Muscle of back (tissue), 11 donors: ENCODE data around the gene ITGB2. TPM values are rescaled to one million over a fixed set of nuclear protein-coding genes. Genes with fewer than 3 reads are reported as not detected.

Source experiments
- DNase-seq, 3 donors: peaks; one replicate each; pipeline versions ENCODE4 v3.0.0 to v3.0.0-alpha.2; 2013
- polyA plus RNA-seq, 10 donors: library from polyadenylated mRNA; unstranded; fragments of 120-200 nt; gene quantifications; one replicate each; pipeline ENCODE4 v1.2.1, GENCODE V29; 2013; ENCODE audit not compliant: insufficient read length in 10 of 10

The ITGB2 gene
- polyA plus RNA-seq, 10 donors: 6.9 to 27.7 (median 11.7) TPM

DNA sequence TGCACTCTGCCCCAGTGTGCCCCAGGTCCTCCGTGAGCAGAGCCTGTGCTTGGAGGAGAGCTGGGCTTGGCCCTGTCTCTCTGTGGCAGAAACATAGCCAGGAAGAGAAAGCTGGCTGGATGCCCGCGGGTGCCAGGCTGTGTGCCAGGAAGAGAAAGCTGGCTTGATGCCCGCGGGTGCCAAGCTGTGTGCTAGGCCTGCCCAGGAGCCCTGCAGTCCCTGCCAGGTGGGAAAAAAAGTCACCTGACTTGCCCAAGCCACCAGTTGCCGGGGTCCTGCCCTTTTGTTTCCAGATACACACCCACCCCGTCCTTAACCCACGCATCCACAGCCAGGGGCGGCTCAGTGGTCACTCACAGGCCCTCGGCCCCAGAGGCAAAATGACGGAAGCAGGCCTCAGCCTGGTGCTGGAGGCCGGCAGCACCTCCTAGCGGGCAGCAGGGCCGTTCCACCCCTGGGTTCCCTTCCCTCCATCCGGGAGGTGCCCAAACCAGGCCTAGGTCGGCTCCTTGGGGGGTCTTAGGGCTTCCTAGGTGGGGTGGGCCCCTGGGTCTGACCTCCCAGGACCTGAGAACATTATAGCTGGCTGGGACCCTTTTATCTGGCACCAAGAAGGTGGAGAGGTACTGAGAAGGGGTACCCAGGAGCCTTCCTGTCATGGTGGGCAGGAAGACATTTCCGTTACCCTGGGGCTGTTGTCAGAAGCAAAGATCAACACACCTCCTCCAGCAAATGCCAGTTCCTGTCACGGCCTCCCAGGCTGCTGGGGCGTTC is 9.1 kb downstream of the ITGB2 start:
- peak in 2 of 3 donors; percentile 40 to 66 for DNase-seq

DNA sequence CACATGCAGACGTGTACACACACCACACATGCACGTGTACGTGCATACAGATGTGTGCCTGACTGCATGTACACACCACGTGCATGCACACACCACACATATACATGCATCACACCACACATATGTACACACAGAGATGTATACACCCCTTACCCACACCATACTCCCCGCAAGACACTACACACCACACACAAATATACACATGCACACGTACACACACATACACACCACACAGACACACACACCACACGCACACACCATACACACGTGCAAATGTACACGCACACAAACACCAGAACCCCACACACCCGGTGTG is 9.7 kb downstream of the ITGB2 start:
- DNase-seq: no peak

DNA sequence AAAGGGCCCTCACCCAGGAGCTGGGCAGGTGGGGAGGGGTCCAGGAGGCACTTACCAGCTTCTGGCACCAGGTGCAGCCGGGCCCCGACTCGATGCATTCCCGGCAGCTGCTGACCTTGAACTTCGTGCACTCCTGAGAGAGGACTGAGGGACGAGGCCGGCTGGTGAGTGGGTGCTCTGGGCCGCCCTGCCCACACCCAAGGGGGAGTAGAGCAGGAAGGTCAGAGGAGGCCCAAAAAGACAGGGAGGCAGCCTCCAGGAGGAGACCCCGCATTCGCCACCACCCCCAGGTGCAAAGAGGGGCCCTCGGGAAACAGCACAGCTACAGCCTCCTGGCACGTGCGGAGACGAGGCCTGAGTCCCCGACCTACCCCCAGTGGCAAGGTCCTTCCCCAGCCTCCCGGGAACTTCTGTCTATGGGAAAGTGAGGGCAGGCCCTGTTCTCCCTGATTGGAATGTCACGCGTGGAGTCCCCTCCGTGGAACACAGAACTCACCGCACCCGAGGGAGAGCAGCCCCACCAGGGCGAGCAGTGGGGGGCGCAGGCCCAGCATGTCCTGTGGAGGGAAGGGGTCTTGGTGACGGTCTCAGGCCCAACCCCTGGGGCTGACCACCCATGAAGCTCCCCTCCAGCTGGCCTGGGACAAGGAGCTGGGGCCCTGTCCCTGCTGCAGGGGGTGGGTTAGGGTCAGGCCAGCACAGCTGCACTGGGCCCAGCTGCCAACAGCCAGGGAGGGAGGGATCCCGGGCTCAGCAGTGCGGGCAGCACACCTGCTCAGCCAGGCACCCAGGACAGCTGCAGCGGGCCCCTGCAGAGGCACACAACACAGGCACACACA is 10.3 kb downstream of the ITGB2 start:
- DNase-seq: peak in 2 of 3 donors; percentile 33 to 67

GRCh38 chr21:44909719-44910118 is 11.0 kb downstream of the ITGB2 start:
- no peak for DNase-seq

DNA sequence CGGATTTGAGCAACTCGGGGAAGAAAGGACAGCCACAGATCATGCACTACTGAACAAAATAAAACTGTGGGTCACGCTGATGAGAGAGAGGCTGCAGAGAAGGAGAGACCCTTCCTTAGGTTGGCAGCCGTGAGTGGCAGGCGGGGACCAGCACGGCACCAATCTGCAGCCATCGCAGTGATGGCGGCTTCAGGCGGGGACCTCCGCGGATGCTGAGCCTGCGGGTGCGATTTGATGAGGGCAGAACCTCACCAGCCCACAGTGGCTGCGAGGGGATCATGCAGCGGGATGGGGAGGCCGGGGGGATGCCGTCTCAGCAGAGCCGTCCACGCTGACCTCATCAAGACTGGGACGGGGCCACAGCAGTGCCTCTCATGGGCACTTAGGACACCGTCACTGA is 11.8 kb downstream of the ITGB2 start:
- DNase-seq: no peak

DNA sequence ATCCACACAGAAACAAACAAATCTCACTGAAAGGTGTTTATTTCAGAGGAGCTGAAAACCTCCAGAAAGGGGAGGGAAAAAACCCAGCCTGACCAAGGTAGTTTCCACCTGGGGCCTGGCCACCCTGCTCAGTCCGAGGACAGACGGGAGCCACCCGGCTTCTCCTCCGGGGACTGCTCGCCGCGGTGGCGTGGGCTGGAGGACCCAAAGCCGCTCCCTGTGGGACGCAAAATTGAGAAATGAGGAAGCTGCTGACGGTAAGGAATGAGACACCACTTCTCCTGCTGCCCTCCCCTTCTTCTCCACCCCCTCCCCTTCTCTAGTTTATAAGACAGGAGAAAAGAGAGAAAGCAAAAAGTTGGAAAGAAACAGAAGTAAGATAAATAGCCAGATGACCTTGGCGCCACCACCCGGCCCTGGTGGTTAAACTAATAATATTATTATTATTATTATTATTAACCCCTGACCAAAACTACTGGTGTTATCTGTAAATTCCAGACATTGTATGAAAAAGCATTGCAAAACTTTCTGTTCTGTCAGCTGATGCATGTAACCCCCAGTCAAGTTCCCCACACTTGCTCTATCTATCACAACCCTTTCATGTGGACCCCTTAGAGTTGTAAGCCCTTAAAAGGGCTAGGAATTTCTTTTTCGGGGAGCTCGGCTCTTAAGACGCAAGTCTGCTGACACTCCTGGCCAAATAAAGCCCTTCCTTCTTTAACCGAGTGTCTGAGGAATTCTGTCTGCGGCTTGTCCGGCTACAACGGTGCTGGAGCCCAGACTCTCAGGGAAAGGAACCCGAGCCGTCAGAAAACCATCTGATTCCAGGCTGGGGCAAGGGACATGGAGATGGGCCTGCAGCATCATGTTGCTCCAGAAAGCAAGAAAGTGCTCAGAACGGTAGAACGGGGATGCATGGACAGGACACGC is 12.5 kb downstream of the ITGB2 start:
- DNase-seq: no peak

GRCh38 chr21:44907225-44907965 is 13.3 kb downstream of the ITGB2 start:
- DNase-seq: no peak

GRCh38 chr21:44905728-44906090 is 15.0 kb downstream of the ITGB2 start:
- no peak for DNase-seq

DNA sequence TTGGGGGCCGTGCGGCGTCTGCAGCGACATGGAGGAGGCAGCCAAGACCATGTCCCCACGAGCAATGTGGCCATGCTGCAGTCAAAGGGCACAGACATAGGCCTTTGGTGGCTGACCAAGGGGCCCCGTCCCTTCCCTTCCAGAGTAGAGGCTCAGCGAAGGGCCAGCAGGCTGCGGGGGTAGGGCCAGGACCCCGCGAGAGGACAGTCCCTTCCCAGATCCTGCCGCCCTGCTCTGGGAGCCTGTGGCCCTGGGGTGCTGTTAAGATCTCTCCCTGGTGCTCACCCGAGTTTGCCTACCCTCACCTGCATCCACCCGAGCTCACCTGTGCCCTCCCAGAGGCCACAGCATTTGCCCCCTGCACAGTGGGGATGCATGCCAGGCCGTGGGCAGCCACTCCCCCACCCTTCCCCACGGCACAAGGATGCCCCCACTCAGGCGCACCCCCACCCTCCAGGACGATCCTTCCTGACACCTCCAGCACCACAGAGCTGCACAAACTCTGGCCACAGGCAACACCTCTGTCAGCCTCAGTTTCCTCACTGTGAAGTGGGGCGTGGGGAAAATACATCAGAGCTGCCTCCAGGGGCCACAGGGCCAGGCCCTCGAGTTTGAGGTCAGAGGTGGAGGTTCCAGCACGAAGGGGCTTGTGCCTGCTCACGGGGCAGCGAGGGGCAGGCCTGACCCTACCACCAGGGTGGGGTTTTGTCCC is 15.5 kb downstream of the ITGB2 start:
- no peak for DNase-seq

GRCh38 chr21:44904141-44904923 is 16.4 kb downstream of the ITGB2 start:
- DNase-seq: no peak

- no peak for DNase-seq
These were observed 17.0 kb downstream of the ITGB2 start for GRCh38 chr21:44903689-44904088.

- DNase-seq: no peak
These were observed 17.5 kb downstream of the ITGB2 start for GRCh38 chr21:44903050-44903685.

- DNase-seq: no peak
These were observed 18.2 kb downstream of the ITGB2 start for GRCh38 chr21:44902268-44903049.

GRCh38 chr21:44901391-44902074 is 19.2 kb downstream of the ITGB2 start:
- DNase-seq: no peak

DNA sequence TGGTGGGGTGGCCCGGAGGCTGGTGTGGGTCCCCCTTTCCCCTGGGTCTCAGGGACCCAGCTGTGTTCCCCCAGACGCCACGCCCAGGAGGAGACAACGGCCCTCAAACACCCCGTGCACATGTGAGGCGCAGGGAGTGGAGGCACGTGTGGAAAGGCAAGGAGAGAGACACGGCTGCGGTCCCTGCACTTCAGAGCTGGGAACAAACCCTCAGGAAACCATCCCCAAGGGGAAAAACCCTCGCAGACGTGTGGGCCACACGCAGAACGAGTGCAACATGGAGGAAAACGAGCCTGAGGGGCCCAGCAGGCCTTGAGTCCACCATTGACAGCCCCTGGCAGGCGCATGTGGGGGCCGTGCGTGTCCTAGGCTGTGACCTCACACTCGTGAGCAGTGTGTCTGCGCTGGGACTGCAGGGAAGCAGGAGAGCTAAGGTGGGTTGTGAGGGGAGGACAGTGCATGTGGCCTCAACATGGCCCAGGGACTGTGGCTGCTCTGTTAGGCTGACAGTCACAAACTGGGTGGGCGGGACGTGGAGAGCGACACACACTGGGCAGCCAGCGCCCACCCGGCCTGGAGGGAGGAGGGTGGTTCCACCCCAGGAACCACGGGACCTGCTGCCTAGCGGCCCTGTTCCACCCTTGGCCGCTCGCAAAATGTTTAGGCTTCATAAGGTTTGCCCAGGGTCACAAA is 20.0 kb downstream of the ITGB2 start:
- no peak for DNase-seq

DNA sequence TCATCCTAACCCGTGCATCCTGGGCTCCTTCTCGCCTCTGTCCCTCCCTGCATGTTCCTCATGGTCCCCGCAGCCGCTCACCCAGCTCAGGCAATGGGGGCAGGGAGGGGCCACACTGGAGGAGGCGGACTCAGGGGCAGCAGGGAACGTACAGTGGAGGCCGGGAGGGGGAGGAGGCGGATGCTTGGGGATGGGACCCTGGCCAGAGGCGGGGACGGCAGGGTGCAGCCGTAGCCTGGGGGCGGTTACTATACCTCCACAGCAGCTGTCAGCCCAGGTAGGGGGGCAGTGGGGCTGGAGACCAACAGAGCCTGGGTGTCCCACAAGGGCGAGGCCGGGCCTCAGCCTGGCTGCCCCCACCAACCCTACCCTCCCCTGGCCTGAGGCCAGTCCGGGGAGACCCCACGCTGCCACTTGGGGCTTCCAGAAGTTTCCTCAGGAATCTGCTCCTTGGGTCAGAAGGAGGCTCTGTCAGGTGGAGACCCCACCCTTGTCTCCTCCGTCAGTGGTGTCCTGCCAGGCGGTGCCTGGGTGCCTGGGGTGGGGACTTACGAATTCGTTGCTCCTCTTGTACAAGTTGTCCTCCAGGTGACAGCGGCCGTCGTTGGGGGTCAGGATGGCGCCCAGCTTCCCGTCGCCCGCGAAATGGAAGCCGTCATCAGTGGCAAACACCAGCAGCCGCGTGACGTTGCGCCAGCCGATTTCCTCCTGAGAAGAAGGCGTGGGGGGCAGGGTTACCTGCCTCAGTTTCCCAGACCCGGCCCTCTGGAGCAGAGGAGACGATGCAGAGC is 20.7 kb downstream of the ITGB2 start:
- no peak for DNase-seq
